DMS53 (cell line): ENCODE results near the gene PTBP3.
"Not testable (repeated sequence)": the region's sequence is repeated elsewhere in the genome, so short reads cannot be mapped to it uniquely, and the experiment has no call there.

Experiments used
- DNase-seq: peaks from one replicate; lab custom pipeline; 2025; lab: John Stamatoyannopoulos, UW

Gene PTBP3

DNA sequence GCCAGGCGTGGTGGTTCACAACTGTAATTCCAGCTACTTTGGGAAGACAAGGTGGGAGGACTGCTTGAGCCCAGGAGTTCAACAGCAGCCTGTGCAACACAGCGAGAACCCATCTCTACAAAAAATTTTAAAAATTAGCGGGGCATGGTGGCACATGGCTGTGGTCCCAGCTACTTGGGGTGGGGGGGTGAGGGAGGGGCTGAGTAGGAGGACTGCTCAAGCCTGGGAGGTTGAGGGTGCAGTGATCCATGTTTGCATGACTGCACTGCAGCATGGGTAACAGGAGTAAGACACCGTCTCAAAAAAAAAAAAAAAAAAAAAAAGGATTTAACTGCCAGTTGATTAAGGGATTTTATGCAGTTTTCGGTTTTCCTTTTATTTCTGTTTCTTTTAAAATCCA lies 65.0 kb downstream of the PTBP3 start:
- no peak for DNase-seq

DNA sequence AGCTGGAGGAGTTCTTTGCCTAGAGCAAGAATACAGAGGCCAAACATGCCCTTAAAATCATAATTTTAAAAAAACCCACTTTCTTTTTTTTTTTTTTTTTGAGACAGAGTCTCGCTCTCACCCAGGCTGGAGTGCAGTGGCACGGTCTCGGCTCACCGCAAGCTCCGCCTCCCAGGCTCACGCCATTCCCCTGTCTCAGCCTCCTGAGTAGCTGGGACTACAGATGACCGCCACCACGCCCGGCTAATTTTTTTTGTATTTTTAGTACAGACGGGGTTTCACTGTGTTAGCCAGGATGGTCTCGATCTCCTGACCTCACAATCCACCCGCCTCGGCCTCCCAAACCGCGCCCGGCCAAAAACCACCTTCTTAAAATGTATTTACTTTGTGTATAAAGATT lies 66.3 kb downstream of the PTBP3 start:
- DNase-seq: not testable (repeated sequence)

DNA sequence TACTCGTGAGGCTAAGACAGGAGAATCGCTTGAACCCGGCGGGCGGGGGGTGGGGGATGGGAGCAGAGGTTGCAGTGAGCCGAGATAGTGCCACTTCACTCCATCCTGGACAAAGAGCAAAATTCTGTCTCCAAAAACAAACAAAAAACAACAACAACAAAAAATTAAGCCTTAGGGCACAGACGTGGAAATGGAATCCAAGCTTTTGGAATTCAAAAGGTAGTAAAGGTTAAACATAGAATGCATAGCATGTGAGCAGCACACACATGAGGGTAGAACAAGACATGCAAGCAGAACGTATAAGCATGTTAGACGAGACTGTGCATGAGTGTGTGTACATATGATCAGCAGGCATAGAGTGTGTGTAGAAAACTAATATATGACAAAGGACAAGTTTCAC lies 68.0 kb downstream of the PTBP3 start:
- DNase-seq: no peak

DNA sequence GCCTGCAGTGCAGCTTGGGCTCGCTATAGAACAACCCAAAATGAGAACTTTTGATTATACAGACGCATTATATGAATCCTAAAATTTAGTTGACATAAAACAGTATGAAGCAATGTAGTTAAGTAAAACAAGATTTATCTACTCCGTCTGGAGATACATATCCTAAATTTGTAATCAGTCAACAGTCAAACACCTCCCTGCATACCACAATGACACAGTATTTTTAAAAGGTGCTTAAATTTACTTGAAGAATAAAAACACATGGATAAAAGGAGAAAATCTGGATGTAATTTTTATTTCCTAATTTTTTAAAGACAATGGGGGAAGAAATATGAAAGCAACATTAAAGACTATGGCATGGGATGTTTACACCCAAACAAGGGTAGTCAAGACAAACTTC lies 70.8 kb downstream of the PTBP3 start:
- DNase-seq: no peak

DNA sequence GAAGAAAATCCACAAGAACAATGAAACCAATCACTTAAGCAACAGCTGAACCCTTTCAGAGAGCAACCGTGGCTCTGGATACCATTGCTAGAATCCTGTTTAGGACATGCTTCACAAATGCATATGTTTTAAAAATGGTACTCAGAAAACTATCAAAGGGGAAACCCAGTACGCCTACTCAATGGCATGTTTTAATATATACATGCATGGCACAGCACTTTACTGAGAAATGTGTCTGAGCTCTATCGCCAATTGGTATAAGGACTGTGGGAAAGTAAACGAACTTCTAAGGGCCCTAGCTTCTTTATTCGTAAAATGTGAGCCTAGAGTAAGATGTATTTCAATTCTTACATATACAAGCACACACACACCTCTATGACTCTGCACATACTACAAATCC lies 72.3 kb downstream of the PTBP3 start:
- DNase-seq: no peak

DNA sequence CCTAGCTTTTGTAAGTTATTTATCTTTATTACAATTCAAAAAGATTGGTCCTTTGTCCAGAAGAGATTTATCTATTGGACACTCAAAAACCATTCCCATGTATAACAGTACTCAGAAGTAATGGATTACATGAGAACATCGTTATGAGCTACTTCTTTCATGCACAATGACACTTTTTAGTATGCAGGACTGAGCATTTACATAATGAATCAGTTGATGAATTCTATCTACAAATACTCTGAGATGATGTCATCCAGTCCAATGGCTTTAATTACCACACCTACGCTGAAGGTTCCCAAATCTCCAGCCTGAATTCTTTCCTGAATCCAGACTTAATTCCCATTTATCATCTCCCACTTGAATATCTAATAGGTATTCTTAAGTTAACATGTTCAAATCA lies 75.3 kb downstream of the PTBP3 start:
- DNase-seq: no peak

DNA sequence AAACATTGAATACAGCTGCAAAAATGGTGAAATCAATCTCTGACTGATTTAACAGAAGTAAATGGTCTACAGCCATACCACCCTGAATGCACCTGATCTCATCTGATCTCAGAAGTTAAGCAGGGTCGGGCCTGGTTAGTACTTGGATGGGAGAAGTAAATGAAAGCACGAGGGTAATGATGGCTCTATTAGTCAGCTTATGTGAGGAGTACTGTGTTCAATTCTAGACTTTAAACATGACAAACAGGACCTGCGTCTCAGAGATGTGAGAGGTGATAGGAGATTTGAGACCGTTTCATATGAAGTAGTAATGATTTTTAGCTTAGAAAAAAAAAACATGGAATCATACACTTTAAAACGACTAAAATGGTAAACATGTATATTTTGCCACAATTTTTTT lies 81.2 kb downstream of the PTBP3 start:
- DNase-seq: no peak

DNA sequence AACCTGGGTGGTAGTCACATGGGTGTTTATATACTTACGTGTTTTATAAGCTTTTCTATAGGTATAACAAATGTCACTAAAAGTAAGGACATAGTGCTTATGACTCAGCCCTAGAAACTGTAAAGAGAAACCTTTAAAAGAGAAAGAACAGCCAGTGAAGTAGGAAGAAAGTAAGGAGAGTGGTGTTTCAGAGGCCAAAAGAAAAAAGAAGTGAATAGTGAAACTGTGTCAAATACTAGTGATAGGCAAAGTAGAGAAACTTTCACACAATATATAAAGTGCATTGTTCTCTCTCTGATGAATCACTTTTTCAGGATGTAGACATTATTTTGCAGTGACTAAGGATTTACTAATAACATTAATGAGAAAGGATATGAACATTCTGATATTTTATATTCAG lies 84.1 kb downstream of the PTBP3 start:
- no peak for DNase-seq

DNA sequence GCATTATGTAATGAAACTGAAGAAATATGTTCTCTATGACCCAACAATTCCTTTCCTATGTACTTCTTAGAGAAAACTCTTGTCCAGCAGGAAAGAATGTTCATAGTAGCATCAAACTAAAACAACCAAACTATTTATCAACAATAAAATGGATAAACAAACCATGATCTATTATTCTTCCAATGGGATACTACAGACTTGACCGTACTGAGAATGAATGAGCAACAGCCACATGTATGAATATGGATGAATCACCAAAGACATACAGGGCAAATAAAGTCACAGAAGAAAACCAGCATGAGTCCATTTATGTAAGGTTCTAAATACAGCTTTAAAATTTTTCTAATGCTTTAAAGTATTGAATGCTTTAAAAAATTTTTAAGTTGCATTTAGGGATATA lies 84.7 kb downstream of the PTBP3 start:
- no peak for DNase-seq

DNA sequence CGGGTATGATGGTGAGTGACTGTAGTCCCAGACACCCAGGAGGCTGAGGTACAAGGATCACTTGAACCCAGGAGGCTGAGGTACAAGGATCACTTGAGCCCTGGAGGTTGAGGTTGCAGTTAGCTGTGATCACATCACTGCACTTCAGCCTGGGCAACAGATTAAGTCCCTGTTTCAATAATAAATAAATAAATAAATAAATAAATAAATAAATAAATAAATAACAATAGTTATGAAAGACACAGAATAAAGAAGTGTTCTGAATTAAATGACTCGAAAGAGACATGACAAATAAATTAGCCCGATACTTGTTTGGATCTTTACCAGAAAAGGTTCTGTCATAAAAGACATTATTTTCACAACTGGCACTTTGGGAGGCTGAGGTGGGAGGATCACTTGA lies 86.3 kb downstream of the PTBP3 start:
- no peak for DNase-seq

DNA sequence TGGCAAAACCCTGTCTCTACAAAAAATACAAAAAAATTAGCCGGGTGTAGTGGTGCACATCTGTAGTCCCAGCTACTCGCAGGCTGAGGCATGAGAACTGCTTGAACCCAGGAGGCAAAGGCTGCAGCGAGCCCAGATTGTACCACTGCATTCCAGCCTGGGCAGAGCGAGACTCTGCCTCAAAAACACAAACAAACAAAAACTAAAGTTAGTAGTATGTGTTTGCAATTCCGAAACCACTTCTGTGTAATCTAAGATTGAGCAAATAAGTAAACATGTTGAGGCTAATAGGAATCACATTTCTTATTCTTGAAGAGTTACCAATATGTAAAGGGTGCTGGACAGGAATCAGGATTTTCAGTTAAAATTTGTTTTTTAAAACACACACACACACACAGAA lies 88.3 kb downstream of the PTBP3 start:
- DNase-seq: no peak

DNA sequence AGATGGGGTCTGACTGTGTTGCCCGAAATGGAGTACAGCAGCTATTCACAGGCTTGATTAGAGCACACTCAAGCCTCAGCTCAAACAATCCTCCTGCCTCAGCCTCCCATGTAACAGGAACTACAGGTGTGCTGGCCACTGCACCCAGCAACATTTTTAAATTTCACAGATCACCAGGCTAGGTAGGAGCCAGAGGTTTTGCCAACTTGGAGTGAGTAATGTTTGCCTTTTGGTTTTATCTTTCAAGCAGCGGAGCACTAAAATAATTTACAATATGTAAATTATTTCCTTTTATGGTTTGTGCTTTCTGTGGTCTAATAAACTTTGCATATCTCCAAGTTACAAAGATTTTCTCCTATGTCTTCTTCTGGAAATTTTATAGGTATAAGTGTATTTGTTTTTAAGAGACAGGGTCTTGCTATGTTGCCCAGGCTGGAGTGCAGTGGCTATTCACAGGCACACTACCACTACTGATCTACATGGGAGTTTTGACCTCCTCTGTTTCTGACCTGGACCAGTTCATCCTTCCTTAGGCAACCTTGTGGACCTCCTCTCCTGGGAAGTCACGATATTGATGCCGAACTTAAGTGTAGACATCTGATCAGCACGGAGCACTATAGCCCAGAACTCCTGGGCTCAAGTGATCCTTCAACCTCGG lies 91.1 kb downstream of the PTBP3 start:
- no peak for DNase-seq

DNA sequence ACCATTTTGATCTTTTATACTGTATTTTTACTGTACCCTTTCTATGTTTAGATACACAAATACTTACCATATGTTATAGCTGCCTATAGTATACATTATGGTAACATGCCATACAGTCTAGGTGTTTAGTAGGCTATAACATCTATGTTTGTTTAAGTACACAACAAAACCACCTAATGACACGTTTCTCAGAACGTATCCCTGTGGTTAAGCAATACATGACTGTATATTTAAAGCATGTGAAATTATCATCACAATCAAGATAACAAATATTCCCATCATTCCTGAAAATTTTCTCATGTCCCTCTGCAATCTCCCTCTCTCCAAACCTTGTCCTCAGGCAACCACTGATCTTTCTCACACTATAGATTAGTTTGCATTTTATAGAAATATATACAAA lies 91.9 kb downstream of the PTBP3 start:
- DNase-seq: no peak

DNA sequence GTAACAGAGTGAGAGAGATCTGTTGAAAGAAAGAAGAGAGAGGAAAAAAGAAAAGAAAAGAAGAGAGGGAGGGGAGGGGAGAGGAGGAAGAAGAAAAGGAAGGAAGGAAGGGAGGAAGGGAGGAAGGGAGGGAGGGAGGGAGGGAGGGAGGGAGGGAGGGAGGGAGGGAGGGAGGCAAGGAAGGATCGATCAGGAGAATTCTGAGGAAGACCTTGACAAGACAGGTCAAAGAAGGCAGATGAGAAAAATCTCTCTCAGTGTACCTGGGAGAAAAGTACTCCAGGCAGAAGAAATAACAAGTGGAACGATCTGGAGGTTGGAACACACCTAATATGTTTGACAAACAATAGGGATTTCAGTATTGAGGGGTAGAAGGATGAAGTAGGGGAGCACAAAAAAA lies 93.7 kb downstream of the PTBP3 start:
- DNase-seq: no peak

DNA sequence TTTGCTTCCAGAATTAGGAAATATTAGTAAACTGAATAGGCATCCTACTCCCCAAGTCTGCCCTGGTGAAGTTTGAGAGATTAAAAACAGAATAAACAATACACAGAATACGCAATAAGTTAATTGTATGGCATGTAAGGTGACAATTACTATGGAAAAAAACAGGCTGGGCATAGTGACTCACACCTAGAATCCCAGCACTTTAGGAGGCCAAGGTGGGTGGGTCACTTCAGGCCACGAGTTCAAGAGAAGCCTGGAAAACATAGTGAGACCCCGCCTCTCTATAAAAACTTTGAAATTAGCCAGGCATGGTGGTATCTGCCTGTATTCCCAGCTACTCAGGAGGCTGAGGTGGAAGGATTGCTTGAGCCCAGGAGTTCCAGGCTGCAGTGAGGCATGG lies 94.1 kb downstream of the PTBP3 start:
- no peak for DNase-seq

DNA sequence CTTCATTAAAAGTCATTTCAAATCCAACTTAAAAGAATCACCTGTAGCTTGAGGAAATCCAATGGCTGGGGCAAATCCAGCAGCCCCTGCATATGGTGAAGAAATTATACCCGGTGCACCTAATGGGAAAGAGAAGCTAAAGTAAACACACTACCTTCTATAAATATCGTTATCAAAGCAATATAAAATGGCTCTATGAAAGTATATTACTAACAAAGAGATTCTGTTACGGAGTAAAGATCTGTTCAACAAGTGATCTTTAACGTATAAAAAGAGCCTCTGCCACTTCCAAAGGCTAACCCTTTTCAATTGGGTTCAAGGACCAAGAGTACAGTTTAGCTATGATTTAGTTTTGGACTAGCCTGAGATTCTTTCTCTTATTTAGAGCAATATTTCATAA lies 98.6 kb downstream of the PTBP3 start:
- no peak for DNase-seq

DNA sequence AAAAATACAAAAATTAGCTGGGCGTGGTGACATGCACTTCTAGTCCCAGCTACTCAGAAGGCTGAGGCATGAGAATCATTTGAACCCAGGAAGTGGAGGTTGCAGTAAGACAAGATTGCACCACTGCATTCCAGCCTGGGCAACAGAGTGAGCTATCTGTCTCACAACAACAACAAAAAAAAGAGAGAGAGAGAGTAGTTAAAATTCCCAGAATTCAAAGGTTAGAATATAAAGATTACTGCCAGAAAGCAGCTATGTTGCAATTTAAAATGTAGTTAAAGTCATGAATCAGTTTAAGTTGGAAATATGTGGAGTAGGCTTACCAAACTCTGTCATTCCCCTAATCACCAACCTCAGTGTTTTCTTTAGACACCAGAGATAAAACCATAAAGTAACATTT lies 99.7 kb downstream of the PTBP3 start:
- no peak for DNase-seq

DNA sequence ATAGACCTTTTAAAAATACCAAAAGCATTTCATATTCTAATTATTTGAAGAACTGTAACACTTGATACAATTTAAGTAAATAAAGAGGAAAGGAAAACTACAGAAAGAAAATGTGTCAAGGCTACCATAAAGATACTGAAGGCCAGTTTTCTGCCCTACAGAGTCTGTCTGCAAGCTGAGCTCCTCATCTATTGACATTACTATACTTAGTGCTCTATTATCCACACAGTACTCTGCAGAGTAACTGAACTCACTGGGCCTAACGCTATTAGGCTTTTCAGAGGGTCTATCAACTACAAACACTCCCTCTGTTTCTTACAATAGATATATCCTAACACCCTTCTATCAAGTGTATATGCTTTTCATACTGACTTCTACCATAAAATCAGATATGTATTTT lies 101.2 kb downstream of the PTBP3 start:
- no peak for DNase-seq

DNA sequence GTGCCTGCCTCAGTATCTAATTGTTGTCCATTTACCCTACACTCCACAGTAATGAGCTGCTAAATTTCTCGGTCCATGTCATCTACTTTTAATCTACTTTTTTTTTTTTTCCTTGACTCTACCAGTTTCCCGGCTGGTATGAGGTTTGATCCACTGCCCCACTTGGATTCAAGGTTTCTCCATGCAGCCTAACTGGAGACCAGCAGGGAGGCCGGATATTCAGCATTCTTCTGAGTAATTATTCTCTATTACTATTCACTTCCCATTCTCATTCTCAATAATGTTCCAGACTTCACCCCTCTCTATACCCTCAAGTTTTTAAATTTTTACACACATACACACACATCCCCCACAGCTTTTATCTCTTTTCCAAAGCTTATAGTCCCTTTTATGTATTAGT lies 107.3 kb downstream of the PTBP3 start:
- no peak for DNase-seq

DNA sequence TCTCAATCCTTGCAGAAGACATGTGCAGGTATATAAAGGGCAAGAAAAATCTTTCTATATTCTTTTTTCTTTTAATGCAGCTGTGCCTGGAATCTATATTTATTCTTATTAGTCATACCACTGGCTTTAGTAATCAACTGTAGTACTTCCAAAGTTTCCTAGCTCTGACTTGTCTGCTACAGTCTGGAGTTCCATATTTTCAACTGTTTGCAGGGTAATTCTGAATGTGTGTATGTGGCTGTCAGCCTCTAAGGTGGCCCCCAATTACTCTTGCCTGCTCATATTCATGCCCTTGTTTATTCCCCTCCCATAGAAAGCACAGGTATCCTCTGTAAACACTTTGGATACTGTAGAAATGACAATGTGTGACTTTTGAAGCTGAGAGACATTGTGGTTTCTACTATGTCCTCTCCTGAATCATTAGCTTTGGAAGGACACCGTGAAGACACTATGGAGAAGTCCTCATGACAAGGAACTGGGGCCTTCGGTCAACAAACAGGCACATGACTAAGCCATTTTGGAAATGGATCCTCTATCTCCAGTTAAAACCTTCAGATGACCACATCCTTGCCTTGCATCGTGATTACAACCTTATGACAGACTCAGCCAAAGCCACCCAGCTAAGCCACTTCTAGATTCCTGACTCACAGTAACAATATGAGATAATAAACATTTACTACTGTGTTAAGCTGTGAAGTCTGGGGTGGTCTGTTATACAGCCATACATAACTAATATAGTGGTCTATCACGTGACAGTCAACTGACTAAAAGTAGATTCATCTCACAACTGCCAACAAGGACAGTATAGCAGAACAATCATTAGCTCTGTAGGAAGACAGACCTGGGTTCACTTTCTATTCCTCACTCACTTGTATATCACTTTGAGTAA lies 108.8 kb downstream of the PTBP3 start:
- DNase-seq: no peak

DNA sequence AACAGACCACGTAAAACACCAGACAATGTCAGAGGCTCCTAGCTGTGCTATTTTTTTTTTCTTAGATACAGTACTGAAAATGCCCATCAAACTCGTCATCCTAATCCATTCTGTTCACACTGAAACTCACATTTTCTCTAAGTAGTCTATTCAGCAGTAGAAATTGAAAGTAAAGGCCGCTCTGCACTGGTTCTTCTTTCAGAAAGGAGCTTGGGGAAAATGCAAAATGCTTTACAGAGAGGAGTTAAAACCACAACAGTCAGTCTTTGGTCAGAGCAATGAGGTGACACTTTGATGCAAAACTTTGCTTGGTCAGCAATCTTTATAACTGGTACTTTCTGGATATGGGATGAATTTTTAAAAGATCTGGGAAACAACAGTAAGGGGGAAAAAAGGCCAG lies 114.5 kb downstream of the PTBP3 start:
- DNase-seq: no peak

DNA sequence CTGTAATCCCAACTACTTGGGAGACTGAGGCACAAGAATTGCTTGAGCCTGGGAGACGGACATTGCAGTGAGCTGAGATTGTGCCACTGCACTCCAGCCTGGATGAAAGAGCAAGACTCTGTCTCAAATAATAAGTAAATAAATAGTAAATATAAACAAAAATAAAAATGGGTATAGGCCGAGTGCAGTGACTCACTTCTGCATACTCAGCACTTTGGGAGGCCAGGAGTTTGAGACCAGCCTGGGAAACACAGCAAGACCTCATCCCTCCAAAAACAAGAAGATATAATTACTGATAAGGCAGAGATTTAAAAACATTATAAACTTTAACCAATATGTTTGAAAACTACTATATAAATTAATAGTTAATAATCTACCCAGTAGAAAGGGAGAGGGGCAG lies 120.5 kb downstream of the PTBP3 start:
- DNase-seq: no peak

DNA sequence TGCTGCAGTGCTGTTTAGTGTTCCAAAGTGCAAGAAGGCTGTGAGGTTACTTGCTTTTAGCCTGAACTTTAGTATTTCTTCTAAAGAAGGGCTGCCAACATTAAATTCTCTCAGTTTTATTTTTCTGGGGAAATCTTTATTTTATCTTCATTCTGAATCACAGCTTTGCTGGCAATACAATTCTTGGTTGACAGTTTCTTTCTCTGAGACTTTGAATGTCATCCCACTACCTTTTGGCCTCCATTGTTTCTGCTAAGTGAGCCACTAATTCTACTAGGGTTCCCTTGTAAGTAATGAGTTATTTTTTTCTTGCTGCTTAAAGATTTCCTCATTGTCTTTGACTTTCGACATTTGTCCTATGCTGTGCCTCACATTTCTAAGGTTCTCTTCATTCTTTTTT lies 126.0 kb downstream of the PTBP3 start:
- no peak for DNase-seq

DNA sequence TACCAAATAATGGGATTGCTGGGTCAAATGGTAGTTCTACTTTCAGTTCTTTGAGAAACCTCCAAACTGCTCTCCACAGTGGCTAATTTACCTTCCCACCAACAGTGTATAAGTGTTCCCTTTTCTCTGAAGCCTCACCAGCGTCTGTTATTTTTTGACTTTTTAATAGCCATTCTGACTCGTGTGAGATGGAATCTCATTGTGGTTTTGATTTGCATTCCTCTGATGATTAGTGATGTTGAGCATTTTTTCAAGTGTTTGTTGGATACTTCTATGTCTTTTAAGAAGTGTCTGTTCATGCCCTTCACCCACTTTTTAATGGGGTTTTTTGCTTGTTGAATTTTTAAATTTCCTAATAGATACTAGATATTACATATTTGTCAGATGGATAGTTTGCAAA lies 129.9 kb downstream of the PTBP3 start:
- no peak for DNase-seq
